Upper lobe of right lung (tissue), 1 donor: ENCODE data around the gene FBXW9. TPM values are rescaled to one million over a fixed set of nuclear protein-coding genes. Genes with fewer than 3 reads are reported as not detected.
A peak's percentile ranks its signal among the peaks of the same experiment; 100 is the strongest.
"Not testable (repeated sequence)": the region's sequence is repeated elsewhere in the genome, so short reads cannot be mapped to it uniquely, and the experiment has no call there.

Experiments
- ATAC-seq: fragments of 200-7000 bp; cut with Tn5 transposase; one replicate; pipeline ENCODE4 v1.9.1; 2020; ENCODE audit warnings: mild to moderate bottlenecking, moderate library complexity
- DNase-seq: peaks from one replicate; pipeline ENCODE4 v3.0.0-alpha.2; 2020
- H3K27ac ChIP-seq: fragments of 200-600 bp; one replicate; pipeline ENCODE4 v1.8.0; 2022
- H3K27me3 ChIP-seq: fragments of 200-600 bp; one replicate; pipeline ENCODE4 v1.8.0; 2022; ENCODE audit warnings: mild to moderate bottlenecking
- H3K36me3 ChIP-seq: fragments of 200-600 bp; one replicate; pipeline ENCODE4 v1.8.0; 2022
- H3K4me1 ChIP-seq: fragments of 200-600 bp; one replicate; pipeline ENCODE4 v1.8.0; 2022
- H3K4me3 ChIP-seq: fragments of 200-600 bp; one replicate; pipeline ENCODE4 v1.8.0; 2022; ENCODE audit warnings: mild to moderate bottlenecking
- H3K9me3 ChIP-seq: fragments of 200-600 bp; one replicate; pipeline ENCODE4 v1.8.0; 2022
- CTCF ChIP-seq: fragments of 200-600 bp; IDR thresholded peaks from one replicate; pipeline ENCODE4 v1.8.0; 2022; ENCODE audit warnings: antibody characterized with exemption
- intact Hi-C: fragments of 100-400 bp; cut with DNase I; formaldehyde crosslinking; loops from one replicate; pipeline ENCODE4 v1.11.0; 2022
- total RNA-seq: library from RNA; stranded (reverse); fragmentation: NEBNext Ultra II Directional; extraction: Animal tissue kit (Norgen Biotek cat#: 25700); gene quantifications from one replicate; pipeline ENCODE4 v1.2.1, GENCODE V29; 2021
- donor health status: DM: no; HTN: yes; CAD: no; lungs with severe emphysema.

The FBXW9 gene
- total RNA-seq, 1 donor from 2014 or later: 4.3 TPM

GRCh38 chr19:12701596-12702282 lies 5.3 kb upstream of the FBXW9 start:
- no peaks in the 10 kb centered on the region for H3K9me3 ChIP-seq
- intact Hi-C loops: no loop called here
- H3K27me3 ChIP-seq: no peaks in the 10 kb centered on the region
- ATAC-seq (no peak), DNase-seq (no peak)
- no peak overlapping the region for H3K27ac ChIP-seq
- no peaks in the 10 kb centered on the region for H3K4me1 ChIP-seq
- TF ChIP-seq CTCF: no peak
- no peak overlapping the region for H3K4me3 ChIP-seq
- peaks cover 70% of the 10 kb centered on the region for H3K36me3 ChIP-seq

- intact Hi-C loops: no loop called here
- Histone ChIP-seq H3K27ac (no peak overlapping the region), H3K9me3 (no peaks in the 10 kb centered on the region), H3K36me3 (peaks cover 34% of the 10 kb centered on the region), H3K4me1 (peaks cover 6% of the 10 kb centered on the region), H3K27me3 (no peaks in the 10 kb centered on the region), H3K4me3 (no peak overlapping the region)
- TF ChIP-seq CTCF: no peak
- DNase-seq: no peak
- no peak for ATAC-seq
Measured at GRCh38 chr19:12698138-12698537, 1.7 kb upstream of the FBXW9 start.

- H3K36me3 ChIP-seq: peaks cover 27% of the 10 kb centered on the region
- intact Hi-C loops, H3K9me3 ChIP-seq, DNase-seq, ATAC-seq, H3K27me3 ChIP-seq, H3K27ac ChIP-seq, H3K4me1 ChIP-seq: not testable (repeated sequence)
- H3K4me3 ChIP-seq: peak overlapping the region; percentile 93
Measured at GRCh38 chr19:12697425-12697824, 994 bp upstream of the FBXW9 start.

- Histone ChIP-seq H3K27me3 (no peaks in the 10 kb centered on the region), H3K36me3 (peaks cover 12% of the 10 kb centered on the region), H3K4me1 (peaks cover 6% of the 10 kb centered on the region), H3K4me3 (peak overlapping the region; percentile 93), H3K9me3 (no peaks in the 10 kb centered on the region), H3K27ac (peak overlapping the region; percentile 89)
- intact Hi-C loops: no loop called here
- ATAC-seq (peak; percentile 5), DNase-seq (no peak)
- TF ChIP-seq CTCF: no peak
Measured at GRCh38 chr19:12695997-12696365, 450 bp downstream of the FBXW9 start.

- no peak for TF ChIP-seq CTCF
- no peak for DNase-seq
- peak overlapping the region; percentile 93 for H3K4me3 ChIP-seq
- no peaks in the 10 kb centered on the region for H3K9me3 ChIP-seq
- peaks cover 8% of the 10 kb centered on the region for H3K36me3 ChIP-seq
- ATAC-seq: no peak
- intact Hi-C loops: no loop called here
- H3K27ac ChIP-seq: peak overlapping the region; percentile 89
- H3K27me3 ChIP-seq: no peaks in the 10 kb centered on the region
- peaks cover 6% of the 10 kb centered on the region for H3K4me1 ChIP-seq
Measured at GRCh38 chr19:12695514-12695913, 917 bp downstream of the FBXW9 start.

GRCh38 chr19:12695096-12695495 lies 1.3 kb downstream of the FBXW9 start:
- no peak overlapping the region for H3K4me3 ChIP-seq
- H3K27ac ChIP-seq: no peak overlapping the region
- peaks cover 6% of the 10 kb centered on the region for H3K4me1 ChIP-seq
- no peaks in the 10 kb centered on the region for H3K9me3 ChIP-seq
- no peaks in the 10 kb centered on the region for H3K27me3 ChIP-seq
- intact Hi-C loops: no loop called here
- ATAC-seq (no peak), DNase-seq (no peak)
- H3K36me3 ChIP-seq: peaks cover 7% of the 10 kb centered on the region
- TF ChIP-seq CTCF: no peak
